ENCODE results near the gene PTCH1.

- no peak for TF ChIP-seq POLR2AphosphoS5 (IDR thresholded peaks at IDR 0.05; ENCODE audit: low read depth, low read length)
- TF ChIP-seq POLR2A (IDR thresholded peaks at IDR 0.05; ENCODE audit: low read depth, low read length) = no peak
- no peak for TF ChIP-seq TAF1 (IDR thresholded peaks at IDR 0.05; ENCODE audit: borderline replicate concordance, low read depth, low read length)
Observed at GRCh38 chr9:95480346-95480745, 36.4 kb downstream of the PTCH1 start.
